Progenitor cell of endocrine pancreas (in vitro differentiated cells): ENCODE measurements around the gene TXNRD2. TPM values are rescaled to one million over a fixed set of nuclear protein-coding genes. Genes with fewer than 3 reads are reported as not detected.

Source experiments
- DNase-seq: peaks from one replicate; pipeline ENCODE4 v3.0.0; 2021; ENCODE audit warnings: low spot score; ENCODE audit not compliant: unreplicated experiment
- H3K27ac Mint-ChIP-seq: 2 replicates; pipeline ENCODE4 v1.8.0; 2021; ENCODE audit warnings: mild to moderate bottlenecking, moderate library complexity, mixed read lengths
- H3K27me3 Mint-ChIP-seq: 2 replicates; pipeline ENCODE4 v1.8.0; 2021; ENCODE audit warnings: mixed read lengths
- H3K36me3 Mint-ChIP-seq: 2 replicates; pipeline ENCODE4 v1.8.0; 2022; ENCODE audit warnings: mixed read lengths; ENCODE audit not compliant: insufficient read depth
- H3K4me1 Mint-ChIP-seq: 2 replicates; pipeline ENCODE4 v1.8.0; 2021; ENCODE audit warnings: low read depth, mixed read lengths
- H3K4me3 Mint-ChIP-seq: 2 replicates; pipeline ENCODE4 v1.8.0; 2021; ENCODE audit warnings: low read depth, mild to moderate bottlenecking, moderate library complexity, mixed read lengths
- H3K9me3 Mint-ChIP-seq: 2 replicates; pipeline ENCODE4 v1.8.0; 2021; ENCODE audit warnings: low read depth, mixed read lengths
- CTCF ChIP-seq: fragments of 200-600 bp; sonication (generic); IDR thresholded peaks from one replicate; pipeline ENCODE4 v1.5.0; 2021; ENCODE audit warnings: antibody characterized with exemption, mild to moderate bottlenecking; ENCODE audit not compliant: unreplicated experiment
- total RNA-seq: library from RNA; stranded (reverse); gene quantifications from 2 replicates; pipeline ENCODE4 v1.2.1, GENCODE V29; 2021

TXNRD2 gene
- total RNA-seq, 1 donor from 2014 or later, result 14.0 TPM

GRCh38 chr22:19948057-19948760 lies 6.6 kb upstream of the TXNRD2 start:
- no peak overlapping the region for H3K27ac Mint-ChIP-seq
- H3K4me1 Mint-ChIP-seq, result peaks cover 8% of the 10 kb centered on the region
- peaks cover 2% of the 10 kb centered on the region for H3K36me3 Mint-ChIP-seq
- no peak overlapping the region for H3K4me3 Mint-ChIP-seq
- no peak for TF ChIP-seq CTCF
- DNase-seq, result no peak
- H3K9me3 Mint-ChIP-seq, result no peaks in the 10 kb centered on the region
- H3K27me3 Mint-ChIP-seq, result no peaks in the 10 kb centered on the region

GRCh38 chr22:19943082-19944026 lies 1.7 kb upstream of the TXNRD2 start:
- H3K4me1 Mint-ChIP-seq, result peaks cover 16% of the 10 kb centered on the region
- H3K9me3 Mint-ChIP-seq, result no peaks in the 10 kb centered on the region
- no peak for DNase-seq
- TF ChIP-seq CTCF, result no peak
- no peaks in the 10 kb centered on the region for H3K27me3 Mint-ChIP-seq
- H3K4me3 Mint-ChIP-seq, result peak overlapping the region; percentile 86
- peaks cover 2% of the 10 kb centered on the region for H3K36me3 Mint-ChIP-seq
- H3K27ac Mint-ChIP-seq, result peak overlapping the region; percentile 96

- no peak for TF ChIP-seq CTCF
These were observed 801 bp upstream of the TXNRD2 start for GRCh38 chr22:19942157-19943081.

GRCh38 chr22:19940536-19941364 lies 868 bp downstream of the TXNRD2 start:
- peak overlapping the region; percentile 86 for H3K4me3 Mint-ChIP-seq
- no peak for TF ChIP-seq CTCF
- peak overlapping the region; percentile 81 for H3K27ac Mint-ChIP-seq
- peaks cover 13% of the 10 kb centered on the region for H3K9me3 Mint-ChIP-seq
- no peaks in the 10 kb centered on the region for H3K27me3 Mint-ChIP-seq
- peaks cover 18% of the 10 kb centered on the region for H3K36me3 Mint-ChIP-seq
- no peak for DNase-seq
- peaks cover 21% of the 10 kb centered on the region for H3K4me1 Mint-ChIP-seq

More at GRCh38 chr22:19942157-19943081, 801 bp upstream of the TXNRD2 start:
- no peaks in the 10 kb centered on the region for H3K9me3 Mint-ChIP-seq
- no peak for DNase-seq
- no peaks in the 10 kb centered on the region for H3K27me3 Mint-ChIP-seq
- peak overlapping the region; percentile 96 for H3K27ac Mint-ChIP-seq
- peaks cover 21% of the 10 kb centered on the region for H3K4me1 Mint-ChIP-seq
- H3K36me3 Mint-ChIP-seq, result peaks cover 4% of the 10 kb centered on the region
- H3K4me3 Mint-ChIP-seq, result peak overlapping the region; percentile 86
